NT2/D1 (cell line): ENCODE results near the gene BEST4.
"Not testable (repeated sequence)": the region's sequence is repeated elsewhere in the genome, so short reads cannot be mapped to it uniquely, and the experiment has no call there.

ENCODE experiments used
- DNase-seq: peaks from one replicate; pipeline ENCODE4 v3.0.0-alpha.2; 2011; ENCODE audit warnings: low read depth, low spot score
- H3K27me3 ChIP-seq: 2 replicates; pipeline ENCODE4 v1.6.0; 2011; ENCODE audit warnings: mild to moderate bottlenecking; ENCODE audit not compliant: insufficient read length, insufficient read depth
- H3K36me3 ChIP-seq: 2 replicates; pipeline ENCODE4 v1.6.1; 2011; ENCODE audit warnings: mild to moderate bottlenecking, low read length, mixed read lengths; ENCODE audit not compliant: insufficient read depth, insufficient read length
- H3K4me1 ChIP-seq: 2 replicates; pipeline ENCODE4 v1.5.1; 2011; ENCODE audit not compliant: insufficient read depth, insufficient read length
- H3K4me3 ChIP-seq: 2 replicates; pipeline ENCODE4 v1.5.1; 2011; ENCODE audit warnings: low read depth; ENCODE audit not compliant: insufficient read length
- H3K9ac ChIP-seq: 2 replicates; pipeline ENCODE4 v1.6.0; 2011; ENCODE audit warnings: low read depth; ENCODE audit not compliant: insufficient read length
- H3K9me3 ChIP-seq: 2 replicates; pipeline ENCODE4 v1.5.1; 2011; ENCODE audit warnings: mild to moderate bottlenecking, low read length; ENCODE audit not compliant: insufficient read depth
- SUZ12 ChIP-seq: IDR thresholded peaks from 2 replicates; pipeline ENCODE4 v1.6.1; 2011; ENCODE audit not compliant: insufficient read length, insufficient read depth; ENCODE audit errors: extremely low read depth
- YY1 ChIP-seq: IDR thresholded peaks from 2 replicates; pipeline ENCODE4 v1.6.1; 2011; ENCODE audit not compliant: insufficient read length, insufficient read depth
- ZNF274 ChIP-seq: IDR thresholded peaks from 2 replicates; pipeline ENCODE4 v1.6.1; 2011; ENCODE audit warnings: mild to moderate bottlenecking, low read depth, low read length

Gene BEST4

GRCh38 chr1:44829506-44830384 lies 41.8 kb upstream of the BEST4 start:
- peaks cover 42% of the 10 kb centered on the region for H3K4me1 ChIP-seq
- no peak overlapping the region for H3K9ac ChIP-seq
- peaks cover 6% of the 10 kb centered on the region for H3K36me3 ChIP-seq
- no peaks in the 10 kb centered on the region for H3K9me3 ChIP-seq
- no peak for DNase-seq
- H3K27me3 ChIP-seq: no peaks in the 10 kb centered on the region
- TF ChIP-seq ZNF274 (peak; percentile 70), YY1 (no peak)
- H3K4me3 ChIP-seq: no peak overlapping the region

DNA sequence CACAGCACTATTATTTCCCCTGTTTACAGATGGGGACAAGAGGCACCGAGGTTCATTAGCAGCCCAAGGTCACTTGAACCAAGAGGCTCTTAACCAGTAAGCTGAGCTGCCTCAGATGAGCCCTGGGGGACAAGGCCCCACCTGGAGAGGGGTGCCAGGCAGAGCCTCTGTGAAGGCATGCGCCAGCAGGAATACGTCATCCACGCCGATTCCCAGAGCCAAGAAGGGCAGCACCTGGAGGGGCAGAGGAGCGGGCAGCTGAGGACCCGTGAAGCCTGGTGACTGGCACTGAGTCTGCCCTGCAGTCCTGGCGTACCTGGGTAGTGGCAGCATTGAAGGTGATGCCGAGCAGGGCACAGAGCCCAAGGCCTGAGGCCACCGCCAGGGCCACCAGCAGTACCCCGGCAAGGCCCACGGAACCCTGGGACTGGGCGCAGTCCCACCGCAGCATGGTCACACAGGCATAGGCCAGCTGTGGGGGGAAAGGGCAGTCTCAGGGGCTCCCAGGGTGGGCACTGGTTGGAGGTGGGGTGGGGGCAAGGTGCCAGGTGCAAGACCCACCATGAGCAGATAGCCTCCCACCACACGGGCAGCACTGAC lies 41.0 kb upstream of the BEST4 start:
- no peak overlapping the region for H3K9ac ChIP-seq
- peaks cover 42% of the 10 kb centered on the region for H3K4me1 ChIP-seq
- no peak overlapping the region for H3K4me3 ChIP-seq
- H3K9me3 ChIP-seq: no peaks in the 10 kb centered on the region
- TF ChIP-seq YY1: no peak
- no peak for TF ChIP-seq ZNF274
- no peak for TF ChIP-seq SUZ12
- no peaks in the 10 kb centered on the region for H3K27me3 ChIP-seq
- H3K36me3 ChIP-seq: peaks cover 6% of the 10 kb centered on the region
- DNase-seq: no peak

GRCh38 chr1:44828003-44828651 lies 40.2 kb upstream of the BEST4 start:
- Histone ChIP-seq H3K36me3 (peaks cover 6% of the 10 kb centered on the region), H3K9ac (no peak overlapping the region), H3K27me3 (no peaks in the 10 kb centered on the region), H3K4me3 (no peak overlapping the region), H3K4me1 (peaks cover 42% of the 10 kb centered on the region), H3K9me3 (no peaks in the 10 kb centered on the region)
- DNase-seq: no peak
- TF ChIP-seq ZNF274: no peak
- no peak for TF ChIP-seq YY1
- TF ChIP-seq SUZ12: no peak

DNA sequence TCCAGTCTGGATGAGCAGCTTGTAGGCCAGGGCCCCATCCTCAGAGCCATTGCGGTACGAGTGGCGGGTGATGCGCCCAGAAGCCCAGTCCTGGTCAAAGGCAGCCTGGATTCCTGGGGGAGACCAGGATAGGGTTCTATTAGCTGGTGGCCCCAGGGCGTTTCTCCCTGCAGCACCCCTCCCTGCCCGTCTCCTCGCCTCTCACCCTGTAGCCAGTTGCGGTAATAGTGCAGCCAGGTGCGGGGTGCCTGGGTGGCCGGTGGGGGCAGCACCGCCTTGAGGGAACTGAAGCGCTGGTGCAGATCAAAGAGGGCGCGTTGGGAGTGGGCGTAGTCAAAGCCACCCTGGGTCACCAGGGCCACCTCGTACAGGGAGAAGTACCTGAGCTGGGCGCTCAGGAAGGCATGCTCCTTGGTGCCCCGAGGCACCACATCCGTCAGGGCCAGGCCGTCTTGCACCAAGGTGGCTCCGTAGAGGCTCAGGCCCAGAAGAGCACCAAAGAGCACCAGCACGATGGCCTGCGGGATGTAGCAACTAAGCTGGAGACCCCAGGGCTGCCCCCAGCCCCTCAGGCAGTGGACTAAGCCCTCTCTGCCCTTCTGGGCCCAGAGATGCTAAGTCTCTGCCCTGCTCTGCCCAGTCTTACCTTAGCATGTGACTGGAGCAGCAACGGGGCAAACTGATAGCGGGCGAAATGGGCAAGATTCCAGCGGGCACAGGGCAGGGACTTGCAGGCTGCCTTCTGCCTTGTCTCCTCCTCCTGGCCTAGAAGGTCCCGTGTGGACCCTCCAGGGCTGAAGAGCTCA lies 39.4 kb upstream of the BEST4 start:
- no peak for DNase-seq
- H3K9me3 ChIP-seq: no peaks in the 10 kb centered on the region
- TF ChIP-seq YY1: no peak
- TF ChIP-seq ZNF274: no peak
- no peak for TF ChIP-seq SUZ12

DNA sequence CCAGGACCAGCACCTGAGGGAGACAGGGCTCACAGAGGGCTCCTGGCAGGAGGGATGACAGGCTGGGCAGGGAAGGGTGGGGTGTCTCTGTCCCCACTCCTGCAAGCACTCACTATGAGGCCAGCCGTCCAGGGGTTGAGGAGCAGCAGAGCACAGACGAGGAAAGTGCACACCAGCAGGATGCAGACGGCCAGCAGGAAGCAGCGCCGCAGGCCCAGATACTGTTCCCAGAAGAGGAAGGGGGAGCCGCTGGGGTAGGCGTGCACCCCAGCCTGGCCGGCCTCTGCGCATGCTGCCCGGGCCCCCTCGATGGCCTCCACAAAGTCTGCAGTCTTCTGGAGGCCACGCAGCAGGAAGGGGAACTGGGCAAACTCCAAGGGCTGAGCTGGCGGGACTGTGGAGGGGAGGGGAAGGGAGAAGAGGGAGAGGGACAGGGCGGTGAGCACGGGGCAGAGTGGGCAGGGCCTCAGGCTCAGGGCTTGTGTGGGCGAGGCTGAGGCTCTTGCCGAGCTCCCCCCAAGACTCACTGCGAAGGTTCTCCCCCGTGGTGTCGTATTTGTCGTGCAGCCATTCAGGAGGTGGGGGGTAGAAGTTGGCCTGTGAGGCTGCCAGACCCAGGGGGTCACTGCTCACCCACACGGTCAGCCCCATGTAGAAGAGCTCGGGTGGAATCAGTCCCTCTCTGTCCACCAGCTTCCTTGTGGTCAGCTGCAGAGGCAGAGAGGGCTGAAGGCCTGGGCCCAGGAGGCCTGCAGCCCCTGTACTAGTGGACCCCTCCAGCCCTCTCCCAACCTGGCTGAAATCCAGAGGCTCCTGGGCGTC lies 38.6 kb upstream of the BEST4 start:
- H3K9me3 ChIP-seq: no peaks in the 10 kb centered on the region
- H3K4me3 ChIP-seq: no peak overlapping the region
- H3K9ac ChIP-seq: peak overlapping the region; percentile 54
- H3K27me3 ChIP-seq: no peaks in the 10 kb centered on the region
- TF ChIP-seq YY1 (no peak), ZNF274 (no peak), SUZ12 (no peak)
- no peak for DNase-seq
- H3K4me1 ChIP-seq: peaks cover 33% of the 10 kb centered on the region
- H3K36me3 ChIP-seq: peaks cover 6% of the 10 kb centered on the region

More for the DNA sequence above, 39.4 kb upstream of the BEST4 start:
- no peak overlapping the region for H3K9ac ChIP-seq
- no peak overlapping the region for H3K4me3 ChIP-seq
- H3K36me3 ChIP-seq: peaks cover 6% of the 10 kb centered on the region
- no peaks in the 10 kb centered on the region for H3K27me3 ChIP-seq
- H3K4me1 ChIP-seq: peaks cover 40% of the 10 kb centered on the region

DNA sequence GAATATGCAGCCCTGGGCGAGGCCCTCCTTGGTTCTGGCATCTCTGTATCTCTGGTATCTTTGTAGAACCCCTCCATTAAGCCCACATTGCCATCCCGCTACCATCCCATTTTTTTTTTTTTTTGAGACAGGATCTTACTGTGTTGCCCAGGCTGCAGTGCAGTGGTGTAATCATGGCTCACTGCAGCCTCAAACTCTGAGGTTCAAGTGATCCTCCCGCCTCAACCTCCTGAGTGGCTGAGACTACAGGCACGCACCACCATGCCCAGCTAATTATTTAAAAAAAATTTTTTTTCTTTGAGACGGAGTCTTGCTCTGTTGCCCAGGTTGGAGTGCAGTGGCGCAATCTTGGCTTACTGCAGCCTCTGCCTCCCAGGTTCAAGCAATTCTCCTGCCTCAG lies 36.4 kb upstream of the BEST4 start:
- H3K27me3 ChIP-seq, H3K9ac ChIP-seq, H3K9me3 ChIP-seq, DNase-seq, H3K4me3 ChIP-seq, H3K36me3 ChIP-seq: not testable (repeated sequence)
- H3K4me1 ChIP-seq: peaks cover 24% of the 10 kb centered on the region
